HG03457 (cell line): ENCODE data around the gene FBXO31.
"Not testable (repeated sequence)": the region's sequence is repeated elsewhere in the genome, so short reads cannot be mapped to it uniquely, and the experiment has no call there.

Source experiments
- ATAC-seq: cut with Tn5 transposase; IDR thresholded peaks from one replicate; pipeline ENCODE4 v1.9.1; 2021; ENCODE audit warnings: moderate number of reproducible peaks; ENCODE audit not compliant: unreplicated experiment

The FBXO31 gene

GRCh38 chr16:87365021-87365713 is 18.4 kb downstream of the FBXO31 start:
- ATAC-seq = no peak

GRCh38 chr16:87363771-87364455 is 19.7 kb downstream of the FBXO31 start:
- no peak for ATAC-seq

DNA sequence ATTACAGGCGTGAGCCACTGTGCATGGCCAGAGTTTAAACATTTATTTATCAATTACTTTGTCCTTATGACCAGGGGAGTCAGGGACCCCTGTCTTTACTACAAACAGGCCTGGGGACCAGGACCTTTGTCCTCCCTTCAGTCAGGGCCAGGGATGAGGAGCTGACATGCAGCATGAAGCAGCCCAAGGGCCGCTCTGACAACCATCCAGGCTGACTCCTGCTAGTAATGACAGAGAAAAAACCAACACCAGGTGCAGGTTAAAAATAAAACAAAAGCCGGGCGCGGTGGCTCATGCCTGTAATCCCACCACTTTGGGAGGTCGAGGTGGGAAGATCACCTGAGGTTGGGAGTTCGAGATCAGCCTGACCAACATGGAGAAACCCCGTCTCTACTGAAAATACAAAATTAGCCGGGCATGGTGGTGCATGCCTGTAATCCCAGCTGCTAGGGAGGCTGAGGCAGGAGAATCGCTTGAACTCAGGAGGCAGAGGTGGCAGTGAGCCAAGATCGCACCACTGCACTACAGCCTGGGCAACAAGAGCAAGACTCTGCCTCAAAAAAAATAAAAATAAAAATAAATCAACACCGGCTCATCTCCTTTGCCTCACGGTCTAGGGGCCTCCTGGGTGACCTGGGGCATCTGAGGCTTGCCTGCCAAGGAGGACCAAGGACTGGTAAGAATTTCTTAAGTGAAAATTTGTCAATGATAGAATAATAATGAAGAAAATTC is 20.6 kb downstream of the FBXO31 start:
- not testable (repeated sequence) for ATAC-seq

GRCh38 chr16:87361916-87362619 is 21.5 kb downstream of the FBXO31 start:
- no peak for ATAC-seq

DNA sequence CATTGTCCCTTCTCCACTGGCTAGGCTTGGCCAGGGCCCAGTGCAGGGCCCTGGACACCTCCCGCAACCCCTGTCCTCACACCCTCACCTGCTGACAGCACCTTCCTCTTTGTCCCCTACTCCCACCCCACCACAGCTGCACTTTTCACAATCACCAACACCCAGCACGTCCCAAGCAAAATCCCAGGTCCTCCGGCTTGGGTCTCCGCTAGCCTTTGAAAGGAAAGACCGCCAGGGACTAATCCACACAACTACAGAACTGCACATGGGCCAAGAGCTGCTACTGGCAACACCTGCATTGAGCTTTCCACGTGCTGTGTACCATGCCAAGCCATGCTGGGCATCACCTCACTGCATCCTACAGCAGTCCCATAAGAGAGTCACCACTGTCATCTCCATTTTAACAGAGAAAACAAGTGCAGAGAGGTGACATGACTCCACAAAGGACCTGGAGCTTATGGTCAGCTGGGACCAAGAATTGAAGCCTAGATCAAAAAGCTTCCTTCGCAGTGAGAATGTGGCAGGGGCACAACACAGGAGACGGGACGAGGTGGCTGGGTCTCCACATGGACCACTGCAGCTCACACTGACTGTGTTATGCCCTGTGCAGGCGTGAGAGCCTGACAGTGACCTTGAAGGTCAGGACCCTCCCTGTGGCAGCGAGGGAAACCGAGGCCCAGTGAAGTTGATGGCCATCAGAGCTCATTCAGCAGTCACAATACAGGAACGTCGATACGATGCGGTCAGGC is 22.5 kb downstream of the FBXO31 start:
- ATAC-seq = no peak

- ATAC-seq = no peak
Observed at GRCh38 chr16:87359121-87359520, 24.5 kb downstream of the FBXO31 start.

DNA sequence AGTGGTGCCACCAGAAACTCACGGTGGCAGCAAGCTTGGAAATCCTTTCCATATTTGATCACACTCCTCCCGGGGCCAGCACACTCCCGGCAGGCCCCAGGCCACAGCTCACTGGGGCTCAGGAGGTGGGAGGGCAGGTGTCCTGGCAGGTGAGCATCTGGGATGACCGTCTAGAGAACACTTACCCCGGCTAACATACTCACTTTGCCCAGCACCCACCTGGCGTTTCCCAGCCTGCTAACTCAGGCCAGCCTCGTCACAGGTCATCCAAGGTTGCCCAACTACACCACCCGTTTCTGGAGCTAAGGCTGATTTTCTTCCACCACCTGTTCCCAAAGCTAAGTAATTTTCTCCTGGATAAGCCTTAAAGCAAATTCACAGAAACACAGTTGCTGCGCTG is 24.9 kb downstream of the FBXO31 start:
- ATAC-seq = no peak

DNA sequence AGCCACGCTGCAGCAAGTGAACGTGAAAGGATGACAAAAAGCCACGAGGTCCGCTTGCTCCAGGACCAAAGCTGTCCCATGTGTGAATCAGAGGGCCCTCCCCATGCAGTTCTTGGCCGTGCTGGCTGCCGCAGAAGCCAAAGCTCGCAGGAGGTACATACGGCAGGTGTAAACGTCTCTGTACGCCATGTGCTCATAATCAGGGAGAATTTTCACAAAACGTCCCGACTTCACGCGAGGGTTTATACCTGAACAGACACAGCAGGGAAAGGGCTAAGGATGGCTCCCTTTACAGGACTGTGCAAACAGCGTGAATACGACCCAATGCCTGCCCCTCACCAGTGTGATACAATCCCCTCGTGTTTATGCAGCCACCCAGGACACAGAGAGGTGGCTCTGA is 25.3 kb downstream of the FBXO31 start:
- no peak for ATAC-seq

DNA sequence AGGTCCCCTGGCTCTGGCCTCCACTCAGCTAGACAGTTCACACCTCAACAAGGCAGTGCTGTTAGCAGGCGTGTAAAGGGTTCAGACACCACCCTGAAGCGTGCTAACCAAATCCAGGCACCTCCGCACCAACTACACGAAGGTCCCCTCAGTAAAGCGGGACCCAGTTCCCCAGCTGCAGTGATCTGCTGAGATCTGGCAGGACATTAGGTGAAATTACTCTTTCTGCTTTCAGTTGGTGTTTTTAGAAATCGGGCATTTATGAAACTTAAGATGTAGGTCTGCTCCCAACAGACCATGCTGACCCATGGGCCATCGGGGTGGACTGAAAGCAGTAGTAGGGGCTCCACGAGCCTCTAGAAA is 27.1 kb downstream of the FBXO31 start:
- no peak for ATAC-seq

GRCh38 chr16:87353613-87354012 is 30.0 kb downstream of the FBXO31 start:
- ATAC-seq = no peak

DNA sequence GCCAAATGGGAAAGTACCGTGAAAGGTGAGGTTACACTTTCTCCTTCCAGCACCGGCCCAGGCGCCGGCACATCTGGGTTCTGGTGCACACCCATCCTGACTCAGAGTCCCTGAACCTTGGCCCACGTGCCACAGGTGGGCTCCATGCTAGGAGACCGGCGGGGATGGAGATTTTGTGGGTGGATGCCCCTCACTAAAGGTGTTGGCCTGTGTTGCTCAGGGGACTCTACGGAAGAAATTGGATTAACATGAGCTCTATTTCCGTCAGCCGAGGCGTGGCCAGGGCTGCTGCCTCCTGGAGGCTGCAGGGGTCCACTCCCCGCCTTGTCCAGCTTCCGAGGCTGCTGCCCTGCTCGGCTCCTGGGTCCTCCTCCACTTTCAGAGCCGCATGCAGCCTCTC is 30.8 kb downstream of the FBXO31 start:
- no peak for ATAC-seq

DNA sequence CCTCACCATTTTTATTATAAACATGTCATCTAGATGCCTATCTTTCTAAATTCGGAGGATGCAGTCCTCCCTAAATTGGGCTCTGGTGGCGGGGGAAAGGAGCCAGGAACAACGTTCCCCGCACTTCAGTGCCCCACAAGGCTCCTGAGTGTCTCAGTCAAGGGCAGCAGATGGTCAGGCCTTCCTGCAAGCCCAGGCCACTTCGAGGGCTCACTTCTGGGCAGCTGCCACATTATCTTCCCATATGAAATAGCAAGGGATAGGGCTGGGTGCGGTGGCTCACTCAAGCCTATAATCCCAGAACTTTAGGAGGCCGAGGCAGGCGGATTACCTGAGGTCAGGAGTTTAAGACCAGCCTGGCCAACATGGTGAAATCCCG is 32.3 kb downstream of the FBXO31 start:
- no peak for ATAC-seq

GRCh38 chr16:87350681-87351319 is 32.8 kb downstream of the FBXO31 start:
- no peak for ATAC-seq

DNA sequence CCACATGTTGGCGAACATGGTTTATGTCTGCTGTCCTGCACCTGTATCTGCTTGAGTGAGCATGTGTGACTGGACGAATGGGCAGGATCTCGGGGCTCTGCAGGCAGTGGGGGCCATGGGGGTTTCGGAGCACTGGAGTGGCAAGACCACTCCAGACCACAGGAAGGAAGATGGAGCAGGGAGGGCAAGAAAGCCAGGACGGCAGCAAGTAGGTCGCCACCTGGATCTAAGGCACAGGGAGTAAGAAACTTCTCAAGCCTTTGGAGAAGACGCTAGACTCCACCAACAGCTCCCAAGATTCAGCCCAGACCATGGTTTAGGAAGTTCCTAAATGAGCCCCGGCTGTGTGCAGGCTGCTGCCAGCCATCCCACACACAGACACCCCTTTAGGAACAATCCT is 33.5 kb downstream of the FBXO31 start:
- ATAC-seq = no peak

- no peak for ATAC-seq
Observed at GRCh38 chr16:87348616-87349157, 34.9 kb downstream of the FBXO31 start.

GRCh38 chr16:87347932-87348615 is 35.5 kb downstream of the FBXO31 start:
- ATAC-seq = no peak

GRCh38 chr16:87346517-87347060 is 37.0 kb downstream of the FBXO31 start:
- no peak for ATAC-seq

GRCh38 chr16:87345726-87346424 is 37.7 kb downstream of the FBXO31 start:
- ATAC-seq = no peak
